CMK (cell line): ENCODE results near the gene MUC5AC.

Experiments used
- DNase-seq: peaks from one replicate; pipeline ENCODE4 v3.0.0-alpha.2; 2010; ENCODE audit warnings: low read depth

Gene MUC5AC

GRCh38 chr11:1121813-1122663 lies 35.7 kb upstream of the MUC5AC start:
- DNase-seq, result no peak

DNA sequence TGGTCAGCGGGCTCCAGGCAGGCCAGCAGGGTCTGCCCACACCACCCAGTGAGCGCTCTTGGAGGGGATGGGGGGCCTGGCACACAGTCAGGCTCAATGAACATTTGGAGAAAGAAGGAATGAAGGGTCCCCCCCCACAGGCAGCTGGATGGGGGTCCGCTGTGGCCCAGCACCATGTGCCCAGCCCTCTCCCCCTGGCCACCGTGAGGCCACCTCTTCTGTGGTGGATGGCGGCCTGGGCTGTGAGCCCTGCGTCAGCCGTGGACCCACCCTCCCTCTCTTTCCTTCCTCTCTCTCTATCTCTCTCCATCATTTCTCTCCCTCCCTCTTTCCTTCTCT lies 35.1 kb upstream of the MUC5AC start:
- no peak for DNase-seq

DNA sequence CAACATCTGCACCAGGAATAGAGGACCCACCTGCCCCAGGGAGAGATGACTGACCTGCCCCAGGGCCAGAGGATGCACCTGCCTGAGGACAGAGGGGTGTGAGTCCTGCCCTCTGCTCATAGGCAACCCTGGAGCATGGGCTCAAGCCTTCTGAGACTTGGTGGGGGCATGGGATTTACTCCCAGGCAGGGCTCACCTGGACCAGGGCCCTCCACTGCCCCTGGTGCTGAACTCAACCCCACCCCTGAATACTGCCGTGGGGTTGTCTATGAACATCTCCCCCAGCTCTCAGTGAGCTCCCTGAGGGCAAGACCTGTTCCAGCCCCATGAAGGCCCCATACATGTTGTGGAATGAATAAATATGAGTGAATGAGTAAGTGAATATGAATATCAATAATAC lies 33.8 kb upstream of the MUC5AC start:
- no peak for DNase-seq

DNA sequence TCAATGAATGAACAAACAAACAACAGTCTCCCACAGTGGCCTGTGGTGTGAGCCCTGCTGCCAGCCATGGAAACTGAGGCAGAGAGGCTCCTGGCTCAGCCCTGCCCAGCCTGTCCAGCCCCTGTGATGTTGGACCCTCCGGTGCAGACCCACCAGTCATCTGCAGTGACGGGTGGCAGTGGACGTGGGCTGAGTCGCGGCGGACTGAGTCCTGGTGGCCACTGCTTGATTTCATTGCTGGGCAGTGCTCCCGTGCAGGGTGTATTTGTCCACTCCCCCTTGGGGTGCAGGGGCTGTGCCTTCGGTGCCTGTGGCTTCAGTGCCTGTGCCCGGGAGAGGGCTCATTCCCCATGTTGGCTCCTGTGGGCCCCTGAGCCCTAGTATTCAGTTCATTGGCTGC lies 31.9 kb upstream of the MUC5AC start:
- DNase-seq, result no peak

DNA sequence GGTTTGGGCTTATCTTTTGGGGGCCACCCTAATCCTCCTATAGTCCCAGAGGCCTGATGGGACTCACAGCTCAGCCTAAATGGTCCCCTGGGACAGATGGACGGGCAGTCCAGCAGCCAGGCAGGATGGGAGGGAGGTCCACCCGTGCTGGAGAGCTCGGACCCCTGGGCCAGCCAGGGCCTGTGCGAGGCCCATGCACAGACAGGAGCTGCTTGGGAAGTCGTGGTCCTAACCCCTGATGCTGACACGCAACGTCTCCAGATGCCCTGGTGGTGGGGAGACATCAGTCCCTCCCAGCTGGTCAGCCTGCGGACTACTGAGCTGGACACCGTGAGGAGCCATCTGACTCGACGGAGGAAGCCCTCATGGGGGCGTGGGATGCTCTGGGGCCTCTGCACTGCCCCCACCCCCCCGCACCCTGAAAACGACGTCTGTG lies 31.2 kb upstream of the MUC5AC start:
- DNase-seq, result no peak

- DNase-seq, result no peak
These were observed 30.7 kb upstream of the MUC5AC start for GRCh38 chr11:1126935-1127663.

DNA sequence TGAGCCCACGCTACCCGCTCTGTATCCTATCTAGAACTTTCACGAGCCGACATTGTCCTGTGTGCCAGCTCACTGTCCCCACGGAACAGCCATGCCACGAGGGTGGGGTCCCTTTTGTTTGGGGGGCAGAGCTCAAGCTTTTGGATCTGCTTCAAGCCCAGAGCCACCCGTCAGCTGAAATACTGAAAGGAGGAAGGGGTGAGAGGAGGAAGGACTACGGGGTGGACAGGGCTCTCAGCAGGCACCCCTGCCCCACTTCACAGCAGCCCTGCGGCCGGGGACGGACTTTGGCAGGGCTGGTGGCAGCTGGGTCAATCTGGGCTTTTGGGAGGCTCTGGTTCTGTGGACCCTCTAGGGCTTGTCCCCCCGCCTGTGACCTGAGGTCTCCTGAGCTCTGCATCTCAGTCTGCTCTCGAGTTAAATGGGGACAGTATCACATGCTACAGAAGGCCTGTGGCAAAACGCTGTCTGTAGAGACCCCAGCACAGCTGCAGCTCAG lies 30.0 kb upstream of the MUC5AC start:
- no peak for DNase-seq

DNA sequence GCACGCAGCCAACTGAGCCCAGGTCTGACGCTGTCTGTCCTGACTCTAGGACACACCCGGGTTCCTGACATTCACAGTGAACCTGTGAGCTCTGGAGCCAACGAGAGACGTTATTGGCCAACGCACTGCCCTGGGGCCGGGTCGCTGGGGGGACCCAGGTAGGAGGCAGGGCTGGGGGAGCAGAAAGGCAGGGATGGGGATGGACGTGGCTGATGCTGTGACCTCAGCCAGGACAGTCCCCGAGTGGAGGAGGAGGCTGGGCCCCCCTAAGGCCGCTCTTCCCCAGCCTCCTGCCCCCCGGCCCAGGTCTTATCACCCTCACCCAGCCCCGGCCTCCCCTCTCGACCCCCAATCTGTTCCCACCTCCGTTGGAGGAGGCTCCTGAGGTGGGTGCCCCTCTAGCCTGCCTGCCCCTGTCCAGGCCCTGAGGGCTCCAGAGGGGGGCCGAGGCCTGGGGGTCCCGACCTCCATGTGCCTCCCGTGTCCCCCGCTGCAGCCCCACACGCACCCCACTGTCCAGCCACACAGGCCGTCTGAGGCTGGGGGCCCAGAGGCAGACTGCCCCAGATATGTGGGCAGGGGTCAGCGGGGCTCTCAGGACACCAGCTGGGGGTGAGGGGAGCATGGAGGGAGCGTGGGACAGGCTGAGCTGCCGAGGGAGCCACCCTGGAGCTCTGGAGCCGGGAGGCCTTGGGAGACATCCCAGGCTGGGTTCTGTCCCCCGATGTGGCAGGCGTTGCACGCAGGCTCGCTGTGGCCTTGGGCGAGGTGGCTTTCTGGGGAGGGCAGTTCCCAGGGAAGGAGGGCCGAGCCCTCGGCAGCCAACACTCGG lies 29.2 kb upstream of the MUC5AC start:
- DNase-seq, result no peak

- no peak for DNase-seq
These were observed 28.6 kb upstream of the MUC5AC start for GRCh38 chr11:1129143-1129610.

DNA sequence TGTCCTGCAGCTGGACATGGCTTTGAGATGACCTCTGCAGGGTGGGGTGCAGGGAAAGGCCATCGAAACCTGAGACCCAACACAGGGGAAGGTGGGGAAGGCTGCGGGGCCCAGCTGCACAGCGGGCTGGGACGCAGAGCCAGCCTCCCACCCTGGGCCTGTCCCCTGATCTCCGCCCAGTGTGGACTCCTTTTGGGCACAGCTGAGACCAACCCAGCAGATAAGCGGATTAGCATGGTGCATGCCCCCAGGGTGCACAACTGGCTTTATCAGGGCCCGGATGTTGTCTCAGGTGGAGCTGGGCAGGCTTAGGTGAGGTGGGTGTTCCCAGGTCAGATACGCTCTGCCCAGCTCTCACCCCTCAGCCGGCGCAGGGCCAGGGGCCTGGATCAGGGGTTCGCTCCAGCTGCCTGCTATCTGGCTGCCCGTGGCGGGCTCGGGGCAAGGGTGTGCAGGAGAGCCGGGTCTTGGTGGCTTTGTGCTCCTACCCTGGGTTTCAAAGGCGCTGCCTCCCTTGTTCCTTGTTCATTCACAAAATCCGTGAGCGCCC lies 28.1 kb upstream of the MUC5AC start:
- no peak for DNase-seq

DNA sequence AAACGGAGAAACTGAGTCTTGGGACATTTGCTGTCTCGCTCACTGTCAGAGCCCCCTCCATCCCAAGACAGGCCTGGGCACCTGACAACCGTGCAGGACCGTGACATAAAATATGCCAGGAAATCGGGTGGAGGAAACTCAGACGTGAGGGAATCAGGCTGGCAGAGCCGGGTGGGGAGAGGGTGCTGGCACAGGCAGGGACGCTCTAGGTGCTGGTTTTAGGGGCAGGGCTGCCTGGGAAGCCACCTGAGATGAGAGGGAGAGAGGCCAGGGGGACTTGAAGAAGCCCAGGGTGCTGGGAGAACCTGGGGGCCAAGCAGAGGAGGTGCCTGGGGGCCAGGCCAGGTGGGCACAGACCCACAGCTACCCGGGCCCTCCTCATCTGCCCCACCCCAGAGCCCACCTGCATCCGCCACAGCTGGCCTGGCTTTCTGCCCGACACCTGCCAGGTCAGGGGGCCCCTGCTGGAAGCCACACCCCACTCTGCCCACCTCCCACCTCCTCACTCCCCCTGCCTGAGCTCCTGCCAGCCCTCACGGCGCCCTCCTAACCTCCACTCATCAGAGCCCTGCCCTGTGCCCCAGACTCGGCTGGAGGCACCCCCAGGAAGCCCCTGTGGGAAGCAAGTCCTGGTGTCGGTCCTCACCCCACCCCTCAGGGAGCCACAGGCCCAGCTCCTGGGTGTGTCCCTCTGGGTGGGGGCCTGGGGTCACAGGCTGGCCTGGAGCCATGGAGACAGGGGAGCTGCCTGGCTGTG lies 27.3 kb upstream of the MUC5AC start:
- DNase-seq, result no peak

DNA sequence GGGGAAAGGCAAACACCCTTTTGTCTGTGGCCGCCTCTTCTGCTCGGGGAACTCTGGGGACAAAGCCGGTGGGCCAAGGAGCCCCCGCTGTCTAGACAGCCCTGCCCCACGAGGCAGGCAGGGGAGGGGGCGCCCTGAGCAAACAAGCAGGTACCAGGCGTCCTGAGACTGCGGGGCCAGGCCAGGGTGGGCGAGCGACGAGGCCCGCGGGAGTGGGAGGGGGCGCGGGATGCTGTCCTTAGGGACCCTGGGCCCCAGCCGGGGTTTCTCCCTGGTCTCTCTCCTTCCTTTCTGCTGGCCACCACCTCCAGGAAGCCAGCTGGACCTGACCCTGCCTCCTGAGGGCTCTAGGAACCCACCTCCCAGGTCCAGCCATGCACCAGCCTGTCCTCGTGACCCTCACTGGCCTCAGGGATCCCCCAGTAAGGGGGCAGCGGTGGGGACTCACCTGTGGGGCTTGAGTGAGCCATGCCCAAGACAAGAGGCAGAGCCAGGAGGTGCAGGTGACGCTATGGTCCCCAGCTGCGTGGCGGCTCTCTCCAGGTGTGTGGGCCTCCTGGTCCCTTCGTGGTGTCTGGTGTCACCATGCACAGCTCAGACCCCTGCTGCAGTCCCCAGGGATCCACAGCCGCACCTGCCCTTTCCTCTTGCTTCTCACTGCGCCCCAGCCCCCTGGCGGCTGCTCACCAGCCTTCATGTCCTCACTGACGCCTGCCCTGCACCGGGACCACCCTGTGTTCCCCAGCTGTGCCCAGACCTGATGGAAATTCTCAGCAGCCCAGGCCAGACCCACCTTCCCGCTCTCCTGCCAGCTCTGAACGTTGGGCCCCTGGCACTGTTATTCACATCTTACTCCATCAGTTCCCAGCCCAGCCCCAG lies 26.5 kb upstream of the MUC5AC start:
- DNase-seq, result no peak

- DNase-seq, result no peak
These were observed 22.8 kb upstream of the MUC5AC start for GRCh38 chr11:1134848-1135445.

- no peak for DNase-seq
These were observed 19.7 kb upstream of the MUC5AC start for GRCh38 chr11:1138097-1138496.

- DNase-seq, result no peak
These were observed 18.2 kb upstream of the MUC5AC start for GRCh38 chr11:1139441-1140083.

GRCh38 chr11:1140642-1141490 lies 16.9 kb upstream of the MUC5AC start:
- no peak for DNase-seq

GRCh38 chr11:1146365-1146764 lies 11.4 kb upstream of the MUC5AC start:
- DNase-seq, result no peak

DNA sequence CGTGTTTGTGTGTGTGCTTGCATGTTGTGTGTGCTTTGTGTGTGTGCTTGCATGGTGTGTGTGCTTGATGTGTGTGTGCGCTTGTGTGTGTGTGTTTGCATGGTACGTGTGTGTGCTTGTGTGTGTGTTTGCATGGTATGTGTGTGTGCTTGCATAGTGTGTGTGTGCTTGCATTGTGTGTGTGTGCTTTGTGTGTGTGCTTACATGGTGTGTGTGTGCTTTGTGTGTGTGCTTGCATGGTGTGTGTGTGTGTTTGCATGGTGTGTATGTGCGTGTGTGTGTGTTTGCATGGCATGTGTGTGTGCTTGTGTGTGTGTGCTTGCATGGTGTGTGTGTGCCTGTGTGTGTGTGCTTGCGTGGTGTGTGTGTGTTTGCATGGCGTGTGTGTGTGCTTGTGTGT lies 10.0 kb upstream of the MUC5AC start:
- no peak for DNase-seq
